Endodermal cell (in vitro differentiated cells): Measurements from ENCODE around the gene GSG1L. TPM values are rescaled to one million over a fixed set of nuclear protein-coding genes. Genes with fewer than 3 reads are reported as not detected.
"Not testable (repeated sequence)": the region's sequence is repeated elsewhere in the genome, so short reads cannot be mapped to it uniquely, and the experiment has no call there.

ENCODE experiments used
- DNase-seq: peaks from one replicate; pipeline ENCODE4 v3.0.0-alpha.2; 2017
- H3K27ac ChIP-seq: 2 replicates; pipeline ENCODE4 v1.5.1; 2013; ENCODE audit warnings: mild to moderate bottlenecking, low read depth, low read length, moderate library complexity
- H3K27me3 ChIP-seq: 2 replicates; pipeline ENCODE4 v1.6.1; 2013; ENCODE audit warnings: mild to moderate bottlenecking, low read length, moderate library complexity; ENCODE audit not compliant: insufficient read depth, control insufficient read depth, poor library complexity, severe bottlenecking
- H3K36me3 ChIP-seq: 2 replicates; pipeline ENCODE4 v1.7.0; 2013; ENCODE audit warnings: mild to moderate bottlenecking, low read length, moderate library complexity; ENCODE audit not compliant: control insufficient read depth, insufficient read depth
- H3K4me1 ChIP-seq: one replicate; pipeline ENCODE4 v1.7.0; 2013; ENCODE audit warnings: low read length; ENCODE audit not compliant: control insufficient read depth, insufficient read depth
- H3K4me3 ChIP-seq: 2 replicates; pipeline ENCODE4 v1.5.1; 2013; ENCODE audit warnings: mild to moderate bottlenecking, low read length, moderate library complexity
- H3K9ac ChIP-seq: 2 replicates; pipeline ENCODE4 v1.6.1; 2013; ENCODE audit warnings: mild to moderate bottlenecking, low read length, moderate library complexity; ENCODE audit not compliant: poor library complexity, severe bottlenecking; ENCODE audit errors: extremely low read depth
- H3K9me3 ChIP-seq: 2 replicates; pipeline ENCODE4 v1.6.1; 2013; ENCODE audit warnings: mild to moderate bottlenecking, low read length, moderate library complexity; ENCODE audit not compliant: control insufficient read depth
- H3K27ac Mint-ChIP-seq: 2 replicates; pipeline ENCODE4 v1.8.0; 2020; ENCODE audit warnings: mixed read lengths
- H3K27me3 Mint-ChIP-seq: 2 replicates; pipeline ENCODE4 v1.8.0; 2021; ENCODE audit warnings: mild to moderate bottlenecking, mixed read lengths; ENCODE audit not compliant: insufficient read depth
- H3K36me3 Mint-ChIP-seq: 2 replicates; pipeline ENCODE4 v1.8.0; 2020; ENCODE audit warnings: low read depth, mixed read lengths
- H3K4me1 Mint-ChIP-seq: 2 replicates; pipeline ENCODE4 v1.8.0; 2020; ENCODE audit warnings: mixed read lengths
- H3K4me3 Mint-ChIP-seq: 2 replicates; pipeline ENCODE4 v1.8.0; 2020; ENCODE audit warnings: mild to moderate bottlenecking, moderate library complexity, mixed read lengths
- H3K9me3 Mint-ChIP-seq: 2 replicates; pipeline ENCODE4 v1.8.0; 2020; ENCODE audit warnings: mild to moderate bottlenecking, mixed read lengths
- WGBS, 2 experiments: methylation state at CpG; one replicate each; pipeline versions ENCODE4 v1.1.5 to v1.1.7; 2013; ENCODE audit warnings: missing lambda C conversion rate in 2 of 2, mixed read lengths in 1 of 2; ENCODE audit not compliant: insufficient coverage in 1 of 2, insufficient read length in 1 of 2; 5-methylcytosine and 5-hydroxymethylcytosine counted together
- total RNA-seq, 2 donors: library from RNA; stranded (reverse); fragmentation: NEBNext Ultra II Directional in 1 of 2; extraction: Animal tissue kit (Norgen Biotek cat#: 25700) in 1 of 2; gene quantifications; 2 replicates in 1 of 2; 3 replicates in 1 of 2; pipeline ENCODE4 v1.2.1, GENCODE V29; 2021
- TF ChIP-seq, protein P1 (sequence below): fragments of 200-600 bp; sonication (generic); conservative IDR thresholded peaks from 2 replicates; pipeline ENCODE4 v1.5.0; 2021; ENCODE audit warnings: antibody characterized with exemption, mild to moderate bottlenecking

The GSG1L gene
- total RNA-seq, 2 donors from 2014 or later: 0.24 TPM; not detected in 1

DNA sequence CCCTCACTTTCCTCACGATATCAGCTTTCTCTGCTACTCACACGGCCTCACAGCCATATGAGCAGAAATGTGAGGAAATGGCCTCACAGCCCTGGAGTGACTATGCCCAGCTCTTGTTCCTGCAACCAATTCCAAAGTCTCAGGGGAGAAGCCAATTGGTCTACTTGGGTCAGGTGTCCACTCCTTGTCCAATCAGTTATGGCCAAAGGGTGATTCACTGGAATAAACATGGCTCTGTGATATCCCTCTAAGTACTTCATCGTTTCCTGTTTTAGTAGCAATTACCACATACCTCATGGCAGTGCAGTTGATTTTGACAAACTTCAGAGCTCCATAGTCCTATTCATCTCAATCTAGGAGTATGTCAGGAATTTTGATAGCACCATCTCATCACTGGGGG is 318.2 kb downstream of the GSG1L start:
- TF ChIP-seq, protein P1, sequence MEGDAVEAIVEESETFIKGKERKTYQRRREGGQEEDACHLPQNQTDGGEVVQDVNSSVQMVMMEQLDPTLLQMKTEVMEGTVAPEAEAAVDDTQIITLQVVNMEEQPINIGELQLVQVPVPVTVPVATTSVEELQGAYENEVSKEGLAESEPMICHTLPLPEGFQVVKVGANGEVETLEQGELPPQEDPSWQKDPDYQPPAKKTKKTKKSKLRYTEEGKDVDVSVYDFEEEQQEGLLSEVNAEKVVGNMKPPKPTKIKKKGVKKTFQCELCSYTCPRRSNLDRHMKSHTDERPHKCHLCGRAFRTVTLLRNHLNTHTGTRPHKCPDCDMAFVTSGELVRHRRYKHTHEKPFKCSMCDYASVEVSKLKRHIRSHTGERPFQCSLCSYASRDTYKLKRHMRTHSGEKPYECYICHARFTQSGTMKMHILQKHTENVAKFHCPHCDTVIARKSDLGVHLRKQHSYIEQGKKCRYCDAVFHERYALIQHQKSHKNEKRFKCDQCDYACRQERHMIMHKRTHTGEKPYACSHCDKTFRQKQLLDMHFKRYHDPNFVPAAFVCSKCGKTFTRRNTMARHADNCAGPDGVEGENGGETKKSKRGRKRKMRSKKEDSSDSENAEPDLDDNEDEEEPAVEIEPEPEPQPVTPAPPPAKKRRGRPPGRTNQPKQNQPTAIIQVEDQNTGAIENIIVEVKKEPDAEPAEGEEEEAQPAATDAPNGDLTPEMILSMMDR: no peak
- H3K4me3 ChIP-seq: no peak overlapping the region
- peaks cover 18% of the 10 kb centered on the region for H3K36me3 ChIP-seq
- peaks cover 40% of the 10 kb centered on the region for H3K36me3 Mint-ChIP-seq
- H3K27ac ChIP-seq: no peak overlapping the region
- WGBS, 2 experiments: 78 to 90% methylated on average over 3 of the region's 3 CpGs
- no peaks in the 10 kb centered on the region for H3K27me3 ChIP-seq
- DNase-seq: no peak
- no peaks in the 10 kb centered on the region for H3K4me1 Mint-ChIP-seq
- H3K9ac ChIP-seq: no peak overlapping the region
- H3K9me3 Mint-ChIP-seq: no peaks in the 10 kb centered on the region
- H3K27ac Mint-ChIP-seq: no peak overlapping the region
- no peak overlapping the region for H3K4me3 Mint-ChIP-seq
- no peaks in the 10 kb centered on the region for H3K4me1 ChIP-seq
- no peaks in the 10 kb centered on the region for H3K27me3 Mint-ChIP-seq
- H3K9me3 ChIP-seq: no peaks in the 10 kb centered on the region

DNA sequence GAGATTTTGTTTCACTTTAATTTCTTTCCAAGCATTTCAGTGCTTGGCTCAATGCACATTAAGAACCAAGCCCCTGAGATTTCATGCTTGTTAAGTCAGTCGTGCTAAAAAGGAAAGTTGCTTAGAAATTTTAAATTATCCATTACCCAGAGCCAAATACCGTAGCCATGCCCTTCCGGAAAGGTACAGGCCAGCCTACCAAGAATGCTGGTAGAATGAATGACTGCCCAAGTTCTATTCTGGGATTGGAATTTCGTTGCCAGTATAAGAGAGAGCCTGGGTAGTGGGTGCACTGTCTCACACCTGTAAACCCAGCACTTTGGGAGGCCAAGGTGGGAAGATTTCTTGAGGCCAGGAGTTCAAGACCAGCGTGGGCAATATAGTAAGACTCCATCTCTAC is 319.6 kb downstream of the GSG1L start:
- Mint-ChIP-seq H3K4me3 (no peak overlapping the region), H3K27me3 (no peaks in the 10 kb centered on the region), H3K4me1 (no peaks in the 10 kb centered on the region), H3K27ac (no peak overlapping the region), H3K9me3 (no peaks in the 10 kb centered on the region), H3K36me3 (peaks cover 38% of the 10 kb centered on the region)
- Histone ChIP-seq H3K27ac (no peak overlapping the region), H3K27me3 (no peaks in the 10 kb centered on the region), H3K4me1 (no peaks in the 10 kb centered on the region), H3K36me3 (peaks cover 14% of the 10 kb centered on the region), H3K4me3 (no peak overlapping the region), H3K9ac (no peak overlapping the region), H3K9me3 (no peaks in the 10 kb centered on the region)
- DNase-seq: no peak
- WGBS, 2 experiments: 97 to 100% methylated on average over 3 to 5 of the region's 5 CpGs
- TF ChIP-seq, protein P1: no peak

DNA sequence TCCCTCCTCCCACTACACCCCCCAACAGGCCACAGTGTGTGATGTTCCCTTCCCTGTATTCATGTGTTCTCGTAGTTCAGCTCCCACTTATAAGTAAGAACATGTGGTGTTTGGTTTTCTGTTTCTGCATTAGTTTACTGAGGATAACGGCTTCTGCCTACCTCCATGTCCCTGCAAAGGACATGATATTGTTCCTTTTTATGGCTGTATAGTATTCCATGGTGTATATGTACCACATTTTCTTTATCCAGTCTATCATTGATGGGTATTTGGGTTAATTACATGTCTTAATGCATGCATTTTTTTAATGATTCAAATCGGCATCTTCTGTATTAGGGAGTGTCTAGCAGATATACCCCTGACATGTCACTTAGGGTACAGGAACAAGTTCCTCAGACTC is 320.5 kb downstream of the GSG1L start:
- not testable (repeated sequence) for H3K9me3 Mint-ChIP-seq, H3K4me3 Mint-ChIP-seq, H3K27ac ChIP-seq, H3K27ac Mint-ChIP-seq, H3K4me1 Mint-ChIP-seq, H3K4me3 ChIP-seq, H3K27me3 ChIP-seq, H3K27me3 Mint-ChIP-seq, H3K4me1 ChIP-seq, DNase-seq, H3K9me3 ChIP-seq, H3K9ac ChIP-seq
- H3K36me3 Mint-ChIP-seq: peaks cover 41% of the 10 kb centered on the region
- peaks cover 14% of the 10 kb centered on the region for H3K36me3 ChIP-seq
- 100% methylated on average over 1 to 3 of the region's 3 CpGs for WGBS, 2 experiments

DNA sequence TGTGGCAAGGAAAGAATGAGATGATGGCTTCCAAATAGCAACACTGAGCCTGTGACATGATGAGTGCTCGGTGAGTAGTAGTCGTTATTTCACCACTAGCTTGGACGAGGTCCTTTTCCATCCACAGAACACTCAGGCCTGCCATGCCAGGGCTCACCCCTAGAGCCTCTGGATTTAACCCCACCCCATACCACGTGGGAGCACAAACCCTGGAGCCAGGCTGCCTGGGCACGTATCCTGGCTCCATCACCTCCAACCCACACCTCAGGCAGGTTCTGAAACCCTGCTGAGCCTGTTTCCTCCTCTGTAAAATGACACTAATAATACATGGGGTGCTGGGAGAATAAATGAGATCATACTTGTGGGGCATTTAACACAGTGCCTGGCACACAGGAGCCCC is 321.2 kb downstream of the GSG1L start:
- H3K36me3 Mint-ChIP-seq: peaks cover 41% of the 10 kb centered on the region
- H3K27ac Mint-ChIP-seq: no peak overlapping the region
- no peaks in the 10 kb centered on the region for H3K9me3 Mint-ChIP-seq
- 97 to 100% methylated on average over 1 to 5 of the region's 5 CpGs for WGBS, 2 experiments
- no peak for DNase-seq
- TF ChIP-seq, protein P1: no peak
- Histone ChIP-seq H3K36me3 (peaks cover 14% of the 10 kb centered on the region), H3K27me3 (no peaks in the 10 kb centered on the region), H3K9me3 (no peaks in the 10 kb centered on the region), H3K4me1 (no peaks in the 10 kb centered on the region), H3K27ac (no peak overlapping the region), H3K4me3 (no peak overlapping the region), H3K9ac (no peak overlapping the region)
- H3K4me3 Mint-ChIP-seq: no peak overlapping the region
- H3K27me3 Mint-ChIP-seq: no peaks in the 10 kb centered on the region
- no peaks in the 10 kb centered on the region for H3K4me1 Mint-ChIP-seq
